Fibroblast of lung (primary cell): ENCODE results near the gene GPAM. TPM values are rescaled to one million over a fixed set of nuclear protein-coding genes. Genes with fewer than 3 reads are reported as not detected.

Experiments used
- DNase-seq, 2 donors: peaks; one replicate each; pipeline versions ENCODE4 v3.0.0 to v3.0.0-alpha.2; 2010; ENCODE audit warnings: low read depth in 2 of 2
- H2AFZ ChIP-seq: 2 replicates; pipeline ENCODE4 v1.5.1; 2012; ENCODE audit warnings: low read length, control low read depth, inconsistent platforms
- H3K27ac ChIP-seq: 2 replicates; pipeline ENCODE4 v1.5.1; 2011; ENCODE audit warnings: low read length, control low read depth; ENCODE audit not compliant: insufficient read depth
- H3K27me3 ChIP-seq: 2 replicates; pipeline ENCODE4 v1.5.1; 2011; ENCODE audit warnings: mild to moderate bottlenecking, low read length; ENCODE audit not compliant: control insufficient read depth, insufficient read depth
- H3K36me3 ChIP-seq: 2 replicates; pipeline ENCODE4 v1.5.1; 2011; ENCODE audit warnings: low read length; ENCODE audit not compliant: control insufficient read depth, insufficient read depth
- H3K4me1 ChIP-seq: 2 replicates; pipeline ENCODE4 v1.5.1; 2011; ENCODE audit warnings: low read length; ENCODE audit not compliant: control insufficient read depth, insufficient read depth; ENCODE audit errors: extremely low read depth
- H3K4me2 ChIP-seq: 2 replicates; pipeline ENCODE4 v1.5.1; 2011; ENCODE audit warnings: low read length, control low read depth; ENCODE audit not compliant: insufficient read depth; ENCODE audit errors: extremely low read depth
- H3K4me3 ChIP-seq, 4 experiments: fragments of 200-600 bp in 1 of 4; sonication (generic) in 1 of 4; replicated peaks in 1 of 4; 2 replicates each; pipeline ENCODE4 v1.5.1; 2011 to 2016; ENCODE audit warnings: low read length in 4 of 4, low read depth in 3 of 4, mild to moderate bottlenecking in 3 of 4, control low read depth in 2 of 4, inconsistent platforms in 1 of 4, mixed read lengths in 1 of 4; ENCODE audit not compliant: insufficient read depth in 1 of 4; ENCODE audit errors: control extremely low read depth in 1 of 4
- H3K79me2 ChIP-seq: 2 replicates; pipeline ENCODE4 v1.5.1; 2012; ENCODE audit warnings: mild to moderate bottlenecking, low read length, inconsistent platforms; ENCODE audit not compliant: control insufficient read depth, insufficient read depth
- H3K9ac ChIP-seq: 2 replicates; pipeline ENCODE4 v1.5.1; 2011; ENCODE audit warnings: mild to moderate bottlenecking, low read length, control low read depth; ENCODE audit not compliant: insufficient read depth
- H3K9me3 ChIP-seq: 2 replicates; pipeline ENCODE4 v1.5.1; 2012; ENCODE audit warnings: low read depth, low read length; ENCODE audit not compliant: control insufficient read depth, insufficient read depth
- H4K20me1 ChIP-seq: 2 replicates; pipeline ENCODE4 v1.5.1; 2011; ENCODE audit warnings: low read length; ENCODE audit not compliant: control insufficient read depth, insufficient read depth; ENCODE audit errors: extremely low read depth
- EZH2 ChIP-seq: IDR thresholded peaks from 2 replicates; pipeline ENCODE4 v1.5.1; 2012; ENCODE audit warnings: low read length, control low read depth, mild to moderate bottlenecking; ENCODE audit errors: missing control alignments
- polyA plus RNA-seq, 2 donors: library from polyadenylated mRNA; depleted of rRNA in 1 of 2; stranded (reverse) in 1 of 2; unstranded in 1 of 2; fragments of >200 nt; gene quantifications; 2 replicates each; pipeline ENCODE4 v1.2.1, GENCODE V29; 2011 to 2012; ENCODE audit warnings: missing spikeins in 1 of 2
- total RNA-seq: library from RNA; depleted of rRNA; stranded (reverse); fragments of >200 nt; gene quantifications from 2 replicates; pipeline ENCODE4 v1.2.1, GENCODE V29; 2014
- TF ChIP-seq, protein P1 (sequence below), 2 donors: IDR thresholded peaks in 1 of 2; conservative IDR thresholded peaks in 1 of 2; 1 replicate in 1 of 2; 2 replicates in 1 of 2; pipeline ENCODE4 v1.5.1; 2011 to 2012; ENCODE audit warnings: low read length in 2 of 2, control low read depth in 1 of 2, inconsistent platforms in 1 of 2, low read depth in 1 of 2, mild to moderate bottlenecking in 1 of 2

The GPAM gene
- total and polyA plus RNA-seq, 2 donors (not counting 1 experiment from before 2014, with no cell fraction given): 10.1 to 17.0 TPM

DNA sequence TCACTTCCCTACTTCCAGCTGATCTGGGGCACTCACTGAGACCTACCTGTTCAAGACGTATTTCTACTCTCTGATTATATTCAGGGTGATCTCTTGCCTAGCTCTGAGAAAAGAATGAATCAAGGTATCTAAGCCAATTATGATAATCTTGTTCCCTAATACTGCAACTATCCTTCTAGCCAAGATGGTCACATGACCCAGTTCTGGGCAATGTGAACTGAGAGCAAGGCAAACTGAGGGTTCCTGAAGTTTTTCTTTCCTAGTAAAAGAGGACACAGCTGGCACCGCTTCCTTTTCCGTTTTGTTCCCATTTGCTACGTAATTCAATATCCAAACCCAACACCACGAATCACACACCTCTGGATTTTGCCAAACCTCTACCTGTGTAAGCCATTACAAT, 5.9 kb upstream of the GPAM start:
- no peaks in the 10 kb centered on the region for H3K4me1 ChIP-seq
- H3K36me3 ChIP-seq: no peaks in the 10 kb centered on the region
- no peak overlapping the region for H2AFZ ChIP-seq
- H4K20me1 ChIP-seq: no peaks in the 10 kb centered on the region
- no peak overlapping the region for H3K4me2 ChIP-seq
- no peaks in the 10 kb centered on the region for H3K27me3 ChIP-seq
- no peak overlapping the region for H3K4me3 ChIP-seq
- H3K79me2 ChIP-seq: no peaks in the 10 kb centered on the region
- no peak overlapping the region for H3K9ac ChIP-seq
- no peak overlapping the region for H3K27ac ChIP-seq
- no peak for DNase-seq
- TF ChIP-seq, protein P1, sequence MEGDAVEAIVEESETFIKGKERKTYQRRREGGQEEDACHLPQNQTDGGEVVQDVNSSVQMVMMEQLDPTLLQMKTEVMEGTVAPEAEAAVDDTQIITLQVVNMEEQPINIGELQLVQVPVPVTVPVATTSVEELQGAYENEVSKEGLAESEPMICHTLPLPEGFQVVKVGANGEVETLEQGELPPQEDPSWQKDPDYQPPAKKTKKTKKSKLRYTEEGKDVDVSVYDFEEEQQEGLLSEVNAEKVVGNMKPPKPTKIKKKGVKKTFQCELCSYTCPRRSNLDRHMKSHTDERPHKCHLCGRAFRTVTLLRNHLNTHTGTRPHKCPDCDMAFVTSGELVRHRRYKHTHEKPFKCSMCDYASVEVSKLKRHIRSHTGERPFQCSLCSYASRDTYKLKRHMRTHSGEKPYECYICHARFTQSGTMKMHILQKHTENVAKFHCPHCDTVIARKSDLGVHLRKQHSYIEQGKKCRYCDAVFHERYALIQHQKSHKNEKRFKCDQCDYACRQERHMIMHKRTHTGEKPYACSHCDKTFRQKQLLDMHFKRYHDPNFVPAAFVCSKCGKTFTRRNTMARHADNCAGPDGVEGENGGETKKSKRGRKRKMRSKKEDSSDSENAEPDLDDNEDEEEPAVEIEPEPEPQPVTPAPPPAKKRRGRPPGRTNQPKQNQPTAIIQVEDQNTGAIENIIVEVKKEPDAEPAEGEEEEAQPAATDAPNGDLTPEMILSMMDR (conservative IDR thresholded peaks at IDR 0.05 in 1 of 2, IDR thresholded peaks at IDR 0.05 in 1 of 2; ENCODE audit: low read depth in 1 of 2, low read length in 2 of 2): no peak
- TF ChIP-seq EZH2: no peak
- H3K9me3 ChIP-seq: no peaks in the 10 kb centered on the region

DNA sequence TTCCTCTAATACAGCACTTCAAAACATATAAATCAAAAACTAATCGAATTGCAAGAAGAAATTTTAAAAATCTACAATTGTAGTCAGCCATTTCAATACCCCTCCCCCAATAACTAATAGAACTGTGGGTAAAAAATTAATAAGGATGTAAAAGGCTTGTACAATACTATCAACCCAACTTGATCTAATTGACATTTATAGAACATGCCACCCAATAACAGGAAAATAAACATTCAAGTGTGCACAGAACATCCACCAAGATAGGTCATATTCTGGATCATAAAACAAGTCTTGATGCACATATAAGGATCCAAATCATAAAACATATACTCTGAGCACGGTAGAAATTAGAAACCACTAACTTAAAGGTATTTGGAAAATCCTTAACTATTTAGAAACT, 4.0 kb upstream of the GPAM start:
- Histone ChIP-seq H3K9ac (no peak overlapping the region), H3K27me3 (no peaks in the 10 kb centered on the region), H3K27ac (no peak overlapping the region), H2AFZ (no peak overlapping the region), H3K9me3 (no peaks in the 10 kb centered on the region), H3K4me2 (no peak overlapping the region), H3K36me3 (no peaks in the 10 kb centered on the region), H4K20me1 (no peaks in the 10 kb centered on the region), H3K4me1 (no peaks in the 10 kb centered on the region), H3K79me2 (peaks cover 3% of the 10 kb centered on the region), H3K4me3 (no peak overlapping the region)
- no peak for DNase-seq
- no peak for TF ChIP-seq EZH2
- TF ChIP-seq, protein P1 (conservative IDR thresholded peaks at IDR 0.05 in 1 of 2, IDR thresholded peaks at IDR 0.05 in 1 of 2; ENCODE audit: low read depth in 1 of 2, low read length in 2 of 2): no peak

DNA sequence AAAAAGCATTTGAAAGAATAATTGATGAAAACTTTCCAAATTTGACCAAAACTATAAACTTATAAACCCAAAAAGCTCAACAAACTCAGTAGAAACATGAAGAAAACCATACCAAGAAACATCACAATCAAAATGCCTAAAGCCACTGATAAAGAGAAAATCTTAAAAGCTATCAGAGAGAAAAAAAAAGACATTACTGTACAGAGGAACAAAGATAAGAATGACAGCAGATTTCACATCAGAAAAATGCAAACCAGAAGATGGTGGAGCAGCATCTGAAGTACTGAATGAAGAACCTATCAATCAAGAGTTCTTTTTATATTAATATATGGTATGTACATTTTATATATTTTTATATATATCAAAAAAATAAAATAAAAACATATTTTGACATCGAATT, 2.4 kb upstream of the GPAM start:
- H4K20me1 ChIP-seq: no peaks in the 10 kb centered on the region
- H3K4me3 ChIP-seq: no peak overlapping the region
- TF ChIP-seq, protein P1 (conservative IDR thresholded peaks at IDR 0.05 in 1 of 2, IDR thresholded peaks at IDR 0.05 in 1 of 2; ENCODE audit: low read depth in 1 of 2, low read length in 2 of 2): no peak
- TF ChIP-seq EZH2: no peak
- H2AFZ ChIP-seq: no peak overlapping the region
- H3K79me2 ChIP-seq: peaks cover 3% of the 10 kb centered on the region
- H3K9ac ChIP-seq: no peak overlapping the region
- H3K36me3 ChIP-seq: no peaks in the 10 kb centered on the region
- H3K9me3 ChIP-seq: no peaks in the 10 kb centered on the region
- H3K4me1 ChIP-seq: no peaks in the 10 kb centered on the region
- H3K4me2 ChIP-seq: no peak overlapping the region
- DNase-seq: no peak
- H3K27ac ChIP-seq: no peak overlapping the region
- no peaks in the 10 kb centered on the region for H3K27me3 ChIP-seq
